Measurements from ENCODE around the gene HSDL2. TPM values are rescaled to one million over a fixed set of nuclear protein-coding genes. Genes with fewer than 3 reads are reported as not detected.

Gene HSDL2
- total RNA-seq, 6 experiments from 2014 or later = 65.8 to 96.8 (median 79.8) TPM

GRCh38 chr9:112487799-112488340, 108.0 kb downstream of the HSDL2 start:
- 9% methylated on average over 11 of the region's 11 CpGs for WGBS (ENCODE audit: insufficient coverage, low coverage, low lambda C conversion rate, missing lambda C conversion rate)
- DNase-seq (no peak), ATAC-seq (peak in 1 of 4 donors; percentile 9)
- Histone ChIP-seq H3K4me1 (peaks cover 0 to 25% (median 3%) of the 10 kb centered on the region in 4 donors), H3K9me3 (no peaks in the 10 kb centered on the region), H3K27me3 (no peaks in the 10 kb centered on the region), H3K36me3 (no peaks in the 10 kb centered on the region), H3K27ac (peak overlapping the region in 1 of 3 donors; percentile 82), H3K4me3 (peak overlapping the region; percentile 75 to 92 (median 81))
- intact Hi-C loops (cut with DNase I) = no loop called here
- TF ChIP-seq CTCF (IDR thresholded peaks at IDR 0.05) (no peak), POLR2A (IDR thresholded peaks at IDR 0.05) (no peak)

- Histone ChIP-seq H3K27ac (peak overlapping the region in 2 of 3 donors; percentile 3 to 82), H3K4me3 (no peak overlapping the region), H3K27me3 (no peaks in the 10 kb centered on the region), H3K36me3 (no peaks in the 10 kb centered on the region), H3K9me3 (no peaks in the 10 kb centered on the region), H3K4me1 (peaks cover 0 to 31% (median 3%) of the 10 kb centered on the region in 4 donors)
- DNase-seq (no peak), ATAC-seq (peak in 1 of 4 donors; percentile 16)
- 34% methylated on average over 5 of the region's 5 CpGs for WGBS (ENCODE audit: insufficient coverage, low coverage, low lambda C conversion rate, missing lambda C conversion rate)
- TF ChIP-seq CTCF (IDR thresholded peaks at IDR 0.05) (no peak), POLR2A (IDR thresholded peaks at IDR 0.05) (no peak)
- intact Hi-C loops (cut with DNase I) = no loop called here
These were observed 109.2 kb downstream of the HSDL2 start for GRCh38 chr9:112489039-112489546.

GRCh38 chr9:112489876-112490666, 110.2 kb downstream of the HSDL2 start:
- H3K9me3 ChIP-seq = no peaks in the 10 kb centered on the region
- no peak for TF ChIP-seq POLR2A (IDR thresholded peaks at IDR 0.05)
- TF ChIP-seq CTCF (IDR thresholded peaks at IDR 0.05) = no peak
- DNase-seq (no peak), ATAC-seq (no peak)
- no peaks in the 10 kb centered on the region for H3K27me3 ChIP-seq
- no peak overlapping the region for H3K27ac ChIP-seq
- intact Hi-C loops (cut with DNase I) = no loop called here
- H3K36me3 ChIP-seq = no peaks in the 10 kb centered on the region
- H3K4me3 ChIP-seq = no peak overlapping the region
- 72% methylated on average over 4 of the region's 4 CpGs for WGBS (ENCODE audit: insufficient coverage, low coverage, low lambda C conversion rate, missing lambda C conversion rate)
- H3K4me1 ChIP-seq = peaks cover 0 to 31% (median 3%) of the 10 kb centered on the region in 4 donors

GRCh38 chr9:112493393-112494137, 113.7 kb downstream of the HSDL2 start:
- Histone ChIP-seq H3K36me3 (no peaks in the 10 kb centered on the region), H3K4me1 (peaks cover 0 to 45% (median 6%) of the 10 kb centered on the region in 4 donors), H3K9me3 (no peaks in the 10 kb centered on the region), H3K4me3 (no peak overlapping the region), H3K27ac (no peak overlapping the region), H3K27me3 (no peaks in the 10 kb centered on the region)
- intact Hi-C loops (cut with DNase I) = no loop called here
- WGBS (ENCODE audit: insufficient coverage, low coverage, low lambda C conversion rate, missing lambda C conversion rate) = 60% methylated on average over 1 of the region's 1 CpG
- TF ChIP-seq CTCF (IDR thresholded peaks at IDR 0.05) = no peak
- no peak for TF ChIP-seq POLR2A (IDR thresholded peaks at IDR 0.05)
- ATAC-seq (no peak), DNase-seq (no peak)
